HCT116 (cell line): ENCODE results near the gene RXRA. TPM values are rescaled to one million over a fixed set of nuclear protein-coding genes. Genes with fewer than 3 reads are reported as not detected.

Experiments used
- ATAC-seq: fragments of 200-7000 bp; cut with Tn5 transposase; 2 replicates; pipeline ENCODE4 v1.9.1; 2020; ENCODE audit warnings: mild to moderate bottlenecking, moderate library complexity
- BruUV-seq: library from RNA; stranded (reverse); fragments of 400-500 nt; replicated peaks from 2 replicates; lab custom pipeline; 2021; lab: Mats Ljungman, UMichigan
- CTCF ChIA-PET: fragments of 300-600 bp; sonication (Branson Sonifier 250); formaldehyde crosslinking; loops from one replicate; lab custom pipeline; 2021; ENCODE audit warnings: antibody characterized with exemption; lab: Charles Lee
- POLR2A ChIA-PET: fragments of 300-600, 350-600 bp; sonication (Branson Sonifier 250); formaldehyde crosslinking; loops from one replicate; lab custom pipeline; 2021; ENCODE audit warnings: antibody characterized with exemption; lab: Charles Lee
- RAD21 ChIA-PET, 2 experiments: fragments of 300-600 bp; sonication (Branson Sonifier 250); formaldehyde crosslinking; loops; one replicate each; lab custom pipeline; 2023; ENCODE audit warnings: low total read pairs in 2 of 2; ENCODE audit not compliant: uncharacterized antibody in 2 of 2, unreplicated experiment in 2 of 2, low non-redundant PET in 1 of 2; lab: Charles Lee
- DNase-seq: peaks from one replicate; pipeline ENCODE4 v3.0.0-alpha.2; 2010; ENCODE audit warnings: low read depth, low spot score
- H2AFZ ChIP-seq: fragments of 200-600 bp; shearing (Covaris generic), sonication (generic); 2 replicates; pipeline ENCODE4 v1.6.1; 2017; ENCODE audit warnings: low read depth, mixed run types, mixed read lengths, antibody characterized with exemption, low read length; ENCODE audit not compliant: poor library complexity, severe bottlenecking
- H3K27ac ChIP-seq: 2 replicates; pipeline ENCODE4 v1.5.1; 2012; ENCODE audit warnings: low read depth, low read length
- H3K27me3 ChIP-seq: fragments of 200-600 bp; sonication (generic); 2 replicates; pipeline ENCODE4 v1.6.1; 2016; ENCODE audit warnings: mixed run types, low read length, mixed read lengths; ENCODE audit not compliant: insufficient read depth
- H3K36me3 ChIP-seq, 2 experiments: fragments of 200-500 bp in 1 of 2; fragments of 200-600 bp in 1 of 2; sonication (Bioruptor generic) in 1 of 2; sonication (generic) in 1 of 2; 2 replicates each; pipeline versions ENCODE4 v1.5.1 to v1.6.1; 2014 to 2016; ENCODE audit warnings: low read length in 2 of 2, inconsistent platforms in 1 of 2, mixed read lengths in 1 of 2, mixed run types in 1 of 2; ENCODE audit not compliant: insufficient read depth in 2 of 2, control insufficient read depth in 1 of 2
- H3K4me1 ChIP-seq, 2 experiments: fragments of 200-600 bp in 1 of 2; sonication (generic) in 1 of 2; 2 replicates each; pipeline versions ENCODE4 v1.5.1 to v1.6.1; 2012 to 2017; ENCODE audit warnings: low read length in 2 of 2, inconsistent platforms in 1 of 2, mild to moderate bottlenecking in 1 of 2, mixed read lengths in 1 of 2, mixed run types in 1 of 2, moderate library complexity in 1 of 2; ENCODE audit not compliant: insufficient read depth in 2 of 2, control insufficient read depth in 1 of 2
- H3K4me2 ChIP-seq: fragments of 200-600 bp; sonication (generic); 2 replicates; pipeline ENCODE4 v1.6.1; 2017; ENCODE audit warnings: mixed run types, low read length, mixed read lengths
- H3K4me3 ChIP-seq, 2 experiments: fragments of 200-600 bp in 1 of 2; sonication (generic) in 1 of 2; replicated peaks in 1 of 2; 2 replicates each; pipeline ENCODE4 v1.5.1; 2011 to 2016; ENCODE audit warnings: low read length in 2 of 2, control low read depth in 1 of 2, low read depth in 1 of 2, mild to moderate bottlenecking in 1 of 2, mixed read lengths in 1 of 2, mixed run types in 1 of 2
- H3K79me2 ChIP-seq: fragments of 200-600 bp; sonication (generic); 2 replicates; pipeline ENCODE4 v1.6.1; 2017; ENCODE audit warnings: mild to moderate bottlenecking, mixed run types, low read length, moderate library complexity, mixed read lengths; ENCODE audit not compliant: insufficient read depth
- H3K9ac ChIP-seq: fragments of 200-600 bp; sonication (generic); 2 replicates; pipeline ENCODE4 v1.6.1; 2016; ENCODE audit warnings: low read length, mixed read lengths
- H3K9me2 ChIP-seq: fragments of 200-600 bp; sonication (generic), shearing (Covaris generic); 2 replicates; pipeline ENCODE4 v1.6.1; 2017; ENCODE audit warnings: mixed run types, mild to moderate bottlenecking, moderate library complexity; ENCODE audit not compliant: insufficient read depth
- H3K9me3 ChIP-seq, 2 experiments: fragments of 200-500 bp in 1 of 2; fragments of 200-600 bp in 1 of 2; sonication (Bioruptor generic) in 1 of 2; sonication (generic) in 1 of 2; 2 replicates each; pipeline ENCODE4 v1.6.1; 2014 to 2017; ENCODE audit warnings: low read length in 2 of 2, mixed read lengths in 2 of 2, inconsistent platforms in 1 of 2, low read depth in 1 of 2, mild to moderate bottlenecking in 1 of 2, mixed run types in 1 of 2, moderate library complexity in 1 of 2; ENCODE audit not compliant: control insufficient read depth in 1 of 2, insufficient read depth in 1 of 2
- H4K20me1 ChIP-seq: fragments of 200-600 bp; sonication (generic), shearing (Covaris generic); 2 replicates; pipeline ENCODE4 v1.6.1; 2017; ENCODE audit warnings: mixed run types, mild to moderate bottlenecking, moderate library complexity; ENCODE audit not compliant: insufficient read depth
- CEBPB ChIP-seq: IDR thresholded peaks from 2 replicates; pipeline ENCODE4 v1.6.1; 2012; ENCODE audit warnings: low read depth
- EGR1 ChIP-seq: IDR thresholded peaks from 2 replicates; pipeline ENCODE4 v1.6.1; 2012; ENCODE audit warnings: low read depth
- JUND ChIP-seq: IDR thresholded peaks from 2 replicates; pipeline ENCODE4 v1.6.1; 2012
- POLR2A ChIP-seq: IDR thresholded peaks from 2 replicates; pipeline ENCODE4 v1.7.0; 2011; ENCODE audit warnings: borderline replicate concordance; ENCODE audit not compliant: insufficient read depth, insufficient read length; ENCODE audit errors: extremely low read depth
- SP1 ChIP-seq: IDR thresholded peaks from 2 replicates; pipeline ENCODE4 v1.6.1; 2012; ENCODE audit warnings: low read depth
- ZFX ChIP-seq: fragments of 450-650 bp; IDR thresholded peaks from 2 replicates; pipeline ENCODE4 v1.6.1; 2017
- ZNF274 ChIP-seq: fragments of 200-500 bp; sonication (Bioruptor generic); IDR thresholded peaks from 2 replicates; pipeline ENCODE4 v1.6.1; 2014; ENCODE audit warnings: mild to moderate bottlenecking, low read depth, low read length, inconsistent platforms
- intact Hi-C: fragments of 100-400 bp; cut with micrococcal nuclease; formaldehyde crosslinking; loops from 2 replicates; pipeline ENCODE4 v1.10.0; 2022
- total RNA-seq: library from RNA; stranded (reverse); gene quantifications from one replicate; pipeline ENCODE4 v1.2.1, GENCODE V29; 2021; ENCODE audit not compliant: unreplicated experiment
- TF ChIP-seq, protein P1 (sequence below): IDR thresholded peaks from 2 replicates; pipeline ENCODE4 v1.6.1; 2012
- TF ChIP-seq, protein P2 (sequence below): IDR thresholded peaks from 2 replicates; pipeline ENCODE4 v1.6.1; 2012
- TF ChIP-seq, protein P3 (sequence below): IDR thresholded peaks from 2 replicates; pipeline ENCODE4 v1.6.1; 2011; ENCODE audit warnings: mild to moderate bottlenecking, low read length, moderate library complexity; ENCODE audit not compliant: insufficient replicate concordance; ENCODE audit errors: extremely low read depth
- TF ChIP-seq, protein P4 (sequence below), 3 experiments: fragments of 200-600 bp in 1 of 3; sonication (generic) in 1 of 3; IDR thresholded peaks in 2 of 3; conservative IDR thresholded peaks in 1 of 3; 2 replicates each; pipeline ENCODE4 v1.5.1; 2012 to 2017; ENCODE audit warnings: low read depth in 2 of 3, low read length in 2 of 3, antibody characterized with exemption in 1 of 3, borderline replicate concordance in 1 of 3, control low read depth in 1 of 3, mild to moderate bottlenecking in 1 of 3, mixed read lengths in 1 of 3, mixed run types in 1 of 3, moderate library complexity in 1 of 3; ENCODE audit not compliant: insufficient read depth in 1 of 3

The RXRA gene
- total RNA-seq, 1 experiment from 2014 or later = 43.9 TPM

DNA sequence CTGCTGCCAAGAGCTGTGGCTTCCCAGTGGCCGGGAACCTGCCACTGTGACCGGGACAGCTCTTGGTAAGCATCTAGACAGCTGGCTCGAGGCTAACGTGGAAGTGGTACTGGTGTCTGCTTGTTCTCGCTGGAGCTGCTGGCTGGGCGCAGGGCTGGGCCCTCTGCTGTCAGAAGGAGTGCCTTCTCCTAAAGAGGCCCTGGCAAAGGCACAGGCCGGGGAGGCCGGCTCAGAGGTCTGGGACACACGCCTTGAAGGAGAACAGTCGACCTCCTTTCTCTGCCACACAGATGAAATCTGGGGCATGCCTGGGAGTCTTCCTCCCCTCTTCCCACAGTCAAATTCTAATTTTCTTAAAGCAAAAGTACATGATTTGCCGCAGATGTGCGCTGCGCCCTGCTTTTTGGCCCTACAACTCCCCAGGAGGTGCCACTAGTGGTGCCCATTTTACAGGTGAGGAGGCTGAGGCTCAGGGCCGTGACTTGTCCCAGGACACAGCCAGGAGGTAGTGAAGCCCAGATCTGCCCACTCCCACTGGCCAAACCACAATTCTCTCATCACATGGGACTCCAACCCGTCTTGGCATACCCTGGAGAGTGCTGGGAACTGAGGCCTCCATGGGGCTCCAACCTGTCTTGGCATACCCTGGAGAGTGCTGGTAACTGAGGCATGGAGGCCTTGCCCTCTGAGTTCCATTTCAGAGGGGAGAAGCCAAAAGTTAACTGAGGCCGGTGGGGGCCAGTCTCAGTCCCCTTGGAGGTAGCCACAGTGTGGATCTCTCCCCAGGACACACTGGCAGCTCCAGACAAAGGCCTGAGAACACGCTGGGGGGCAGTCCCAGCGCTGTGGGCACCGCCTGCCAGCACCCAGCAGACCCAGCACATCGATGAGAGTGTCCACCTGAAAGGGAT lies 12.0 kb upstream of the RXRA start:
- intact Hi-C loops = no loop called here
- ChIA-PET POLR2A (no interaction called here), RAD21 (no interaction called here), CTCF (no interaction called here)
- no peaks in the 10 kb centered on the region for H3K79me2 ChIP-seq
- TF ChIP-seq ZNF274 = no peak
- TF ChIP-seq JUND = no peak
- TF ChIP-seq, protein P1, sequence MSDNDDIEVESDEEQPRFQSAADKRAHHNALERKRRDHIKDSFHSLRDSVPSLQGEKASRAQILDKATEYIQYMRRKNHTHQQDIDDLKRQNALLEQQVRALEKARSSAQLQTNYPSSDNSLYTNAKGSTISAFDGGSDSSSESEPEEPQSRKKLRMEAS = no peak
- TF ChIP-seq POLR2A = no peak
- no peak overlapping the region for H3K27ac ChIP-seq
- no peak for ATAC-seq
- no TSS peak for BruUV-seq
- no peak overlapping the region for H3K9ac ChIP-seq
- H3K4me2 ChIP-seq = no peak overlapping the region
- H3K9me3 ChIP-seq = no peaks in the 10 kb centered on the region
- peaks cover 0 to 3% of the 10 kb centered on the region in 2 experiments; a peak in 1 of 4 replicates for H3K4me1 ChIP-seq
- no peaks in the 10 kb centered on the region for H4K20me1 ChIP-seq
- H3K9me2 ChIP-seq = no peaks in the 10 kb centered on the region
- H3K4me3 ChIP-seq = no peak overlapping the region
- H3K36me3 ChIP-seq = no peaks in the 10 kb centered on the region
- no peak for DNase-seq
- H2AFZ ChIP-seq = no peak overlapping the region
- no peaks in the 10 kb centered on the region for H3K27me3 ChIP-seq

DNA sequence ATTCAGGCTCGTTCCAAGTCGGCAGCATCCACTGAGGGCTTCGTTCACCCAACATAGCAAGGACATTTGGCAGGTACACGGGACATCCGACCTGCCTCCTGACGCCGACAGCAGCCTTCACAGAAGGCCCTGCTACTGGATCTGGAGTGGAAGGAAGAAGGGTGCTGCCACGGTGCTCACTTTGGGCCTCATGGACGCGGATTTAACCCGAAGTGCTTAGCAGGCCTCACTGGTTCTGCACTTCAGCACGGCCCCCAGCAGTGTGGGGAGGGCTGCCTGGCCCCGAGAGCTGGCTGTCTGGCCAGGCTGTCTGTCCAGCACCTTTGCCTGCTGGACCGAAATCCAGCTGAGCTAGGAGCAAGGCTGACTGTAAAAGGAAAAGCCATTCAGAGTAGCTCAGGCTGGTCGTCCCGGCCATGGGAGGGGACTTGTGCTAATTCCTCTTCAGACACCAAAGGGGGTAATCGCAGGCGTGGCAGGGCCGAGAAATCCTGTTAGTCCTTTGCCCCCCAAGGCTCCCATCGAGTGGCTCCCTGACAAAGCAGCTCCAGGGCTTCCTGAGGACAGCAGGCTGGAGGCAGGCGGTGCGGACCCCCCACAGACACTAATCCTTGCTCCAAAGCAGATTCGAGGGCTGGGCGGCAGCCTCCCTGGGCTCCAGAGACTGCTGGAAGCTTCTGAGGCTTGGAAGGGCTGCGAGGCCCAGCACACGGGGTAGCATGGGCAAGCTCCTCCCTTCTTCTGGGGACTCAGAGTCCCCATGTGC lies 11.1 kb upstream of the RXRA start:
- H3K27me3 ChIP-seq = no peaks in the 10 kb centered on the region
- H3K4me3 ChIP-seq = no peak overlapping the region
- CTCF ChIA-PET = no interaction called here
- no peaks in the 10 kb centered on the region for H3K36me3 ChIP-seq
- RAD21 ChIA-PET = no interaction called here
- no peak overlapping the region for H3K27ac ChIP-seq
- no peak for DNase-seq
- no peak overlapping the region for H2AFZ ChIP-seq
- no TSS peak for BruUV-seq
- POLR2A ChIA-PET = no interaction called here
- H3K4me2 ChIP-seq = no peak overlapping the region
- no peaks in the 10 kb centered on the region for H3K79me2 ChIP-seq
- intact Hi-C loops = no loop called here
- no peaks in the 10 kb centered on the region for H3K9me2 ChIP-seq
- TF ChIP-seq, protein P2, sequence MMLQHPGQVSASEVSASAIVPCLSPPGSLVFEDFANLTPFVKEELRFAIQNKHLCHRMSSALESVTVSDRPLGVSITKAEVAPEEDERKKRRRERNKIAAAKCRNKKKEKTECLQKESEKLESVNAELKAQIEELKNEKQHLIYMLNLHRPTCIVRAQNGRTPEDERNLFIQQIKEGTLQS = no peak
- no peak for TF ChIP-seq CEBPB
- TF ChIP-seq, protein P3, sequence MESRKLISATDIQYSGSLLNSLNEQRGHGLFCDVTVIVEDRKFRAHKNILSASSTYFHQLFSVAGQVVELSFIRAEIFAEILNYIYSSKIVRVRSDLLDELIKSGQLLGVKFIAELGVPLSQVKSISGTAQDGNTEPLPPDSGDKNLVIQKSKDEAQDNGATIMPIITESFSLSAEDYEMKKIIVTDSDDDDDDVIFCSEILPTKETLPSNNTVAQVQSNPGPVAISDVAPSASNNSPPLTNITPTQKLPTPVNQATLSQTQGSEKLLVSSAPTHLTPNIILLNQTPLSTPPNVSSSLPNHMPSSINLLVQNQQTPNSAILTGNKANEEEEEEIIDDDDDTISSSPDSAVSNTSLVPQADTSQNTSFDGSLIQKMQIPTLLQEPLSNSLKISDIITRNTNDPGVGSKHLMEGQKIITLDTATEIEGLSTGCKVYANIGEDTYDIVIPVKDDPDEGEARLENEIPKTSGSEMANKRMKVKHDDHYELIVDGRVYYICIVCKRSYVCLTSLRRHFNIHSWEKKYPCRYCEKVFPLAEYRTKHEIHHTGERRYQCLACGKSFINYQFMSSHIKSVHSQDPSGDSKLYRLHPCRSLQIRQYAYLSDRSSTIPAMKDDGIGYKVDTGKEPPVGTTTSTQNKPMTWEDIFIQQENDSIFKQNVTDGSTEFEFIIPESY = no peak
- TF ChIP-seq EGR1 = no peak
- TF ChIP-seq, protein P4, sequence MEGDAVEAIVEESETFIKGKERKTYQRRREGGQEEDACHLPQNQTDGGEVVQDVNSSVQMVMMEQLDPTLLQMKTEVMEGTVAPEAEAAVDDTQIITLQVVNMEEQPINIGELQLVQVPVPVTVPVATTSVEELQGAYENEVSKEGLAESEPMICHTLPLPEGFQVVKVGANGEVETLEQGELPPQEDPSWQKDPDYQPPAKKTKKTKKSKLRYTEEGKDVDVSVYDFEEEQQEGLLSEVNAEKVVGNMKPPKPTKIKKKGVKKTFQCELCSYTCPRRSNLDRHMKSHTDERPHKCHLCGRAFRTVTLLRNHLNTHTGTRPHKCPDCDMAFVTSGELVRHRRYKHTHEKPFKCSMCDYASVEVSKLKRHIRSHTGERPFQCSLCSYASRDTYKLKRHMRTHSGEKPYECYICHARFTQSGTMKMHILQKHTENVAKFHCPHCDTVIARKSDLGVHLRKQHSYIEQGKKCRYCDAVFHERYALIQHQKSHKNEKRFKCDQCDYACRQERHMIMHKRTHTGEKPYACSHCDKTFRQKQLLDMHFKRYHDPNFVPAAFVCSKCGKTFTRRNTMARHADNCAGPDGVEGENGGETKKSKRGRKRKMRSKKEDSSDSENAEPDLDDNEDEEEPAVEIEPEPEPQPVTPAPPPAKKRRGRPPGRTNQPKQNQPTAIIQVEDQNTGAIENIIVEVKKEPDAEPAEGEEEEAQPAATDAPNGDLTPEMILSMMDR (IDR thresholded peaks at IDR 0.05 in 2 of 3, conservative IDR thresholded peaks at IDR 0.05 in 1 of 3; ENCODE audit: borderline replicate concordance in 1 of 3, insufficient read depth in 1 of 3, low read depth in 2 of 3, low read length in 2 of 3) = no peak
- no peak for TF ChIP-seq SP1
- TF ChIP-seq JUND = no peak
- TF ChIP-seq POLR2A = no peak
- TF ChIP-seq ZFX = no peak
- no peak overlapping the region for H3K9ac ChIP-seq
- H3K4me1 ChIP-seq = peaks cover 0 to 3% of the 10 kb centered on the region in 2 experiments; a peak in 1 of 4 replicates
- ATAC-seq = no peak
- H4K20me1 ChIP-seq = no peaks in the 10 kb centered on the region
- no peaks in the 10 kb centered on the region for H3K9me3 ChIP-seq
